Kidney (tissue), 14 donors: Measurements from ENCODE around the gene HOXB1. TPM values are rescaled to one million over a fixed set of nuclear protein-coding genes. Genes with fewer than 3 reads are reported as not detected.
A peak's percentile ranks its signal among the peaks of the same experiment; 100 is the strongest.

ENCODE experiments used
- DNase-seq, 5 donors: peaks; one replicate each; pipeline ENCODE4 v3.0.0-alpha.2; 2013 to 2020
- FAIRE-seq: peaks from 2 replicates; lab custom pipeline; 2012; peaks lifted over from hg19 to GRCh38; lab: Jason Lieb, UNC
- H3K27ac ChIP-seq, 2 donors: one replicate each; pipeline ENCODE4 v1.7.0; 2013; ENCODE audit warnings: low read depth in 2 of 2, low read length in 2 of 2, inconsistent platforms in 1 of 2
- H3K27me3 ChIP-seq: one replicate; pipeline ENCODE4 v1.7.1; 2013; ENCODE audit warnings: low read length, inconsistent platforms; ENCODE audit not compliant: control insufficient read depth, insufficient read depth
- H3K36me3 ChIP-seq, 3 donors: one replicate each; pipeline versions ENCODE4 v1.7.0 to v1.7.1; 2013; ENCODE audit warnings: low read length in 3 of 3, control low read depth in 1 of 3, inconsistent platforms in 1 of 3; ENCODE audit not compliant: insufficient read depth in 3 of 3, control insufficient read depth in 2 of 3
- H3K4me1 ChIP-seq, 3 donors: one replicate each; pipeline versions ENCODE4 v1.7.0 to v1.7.1; 2013; ENCODE audit warnings: low read length in 3 of 3, inconsistent platforms in 1 of 3, low read depth in 1 of 3; ENCODE audit not compliant: control insufficient read depth in 2 of 3, insufficient read depth in 2 of 3
- H3K4me3 ChIP-seq, 3 donors: one replicate each; pipeline versions ENCODE4 v1.7.0 to v1.8.1; 2013; ENCODE audit warnings: low read length in 3 of 3, control low read depth in 1 of 3, inconsistent platforms in 1 of 3
- H3K9ac ChIP-seq, 3 donors: one replicate each; pipeline versions ENCODE4 v1.7.0 to v1.7.1; 2013; ENCODE audit warnings: low read length in 3 of 3, control low read depth in 1 of 3, inconsistent platforms in 1 of 3
- H3K9me3 ChIP-seq, 3 donors: one replicate each; pipeline versions ENCODE4 v1.7.0 to v1.7.1; 2013; ENCODE audit warnings: low read length in 3 of 3, control low read depth in 1 of 3, inconsistent platforms in 1 of 3; ENCODE audit not compliant: control insufficient read depth in 2 of 3, insufficient read depth in 1 of 3
- CTCF ChIP-seq: IDR thresholded peaks from 3 replicates; pipeline ENCODE4 v1.5.1; 2012; ENCODE audit warnings: mild to moderate bottlenecking, moderate library complexity, borderline replicate concordance; ENCODE audit not compliant: insufficient read depth; ENCODE audit errors: extremely low read depth
- intact Hi-C: fragments of 100-400 bp; cut with DNase I; formaldehyde crosslinking; loops from one replicate; pipeline ENCODE4 v1.11.1; 2022
- polyA plus RNA-seq: library from polyadenylated mRNA; stranded (reverse); fragments of 350-450 nt; fragmentation: Illumina TruSeq; extraction: RNeasy Lipid Tissue Mini Kit (QIAGEN cat#74804); gene quantifications from one replicate; pipeline ENCODE4 v1.2.3, GENCODE V29; 2014; ENCODE audit warnings: low read depth, low replicate concordance; ENCODE audit not compliant: insufficient read depth
- total RNA-seq: library from RNA; stranded (reverse); fragmentation: NEBNext Ultra II Directional; extraction: Animal tissue kit (Norgen Biotek cat#: 25700); gene quantifications from one replicate; pipeline ENCODE4 v1.2.1, GENCODE V29; 2021
- donor health status: control.
- donor health status: control.
- donor health status: control.
- donor health status: control.
- donor health status: control.
- donor health status: DM: yes; HTN: yes; CAD: no.
- donor health status: Normal renal cell carcinoma (clear cell type).

The HOXB1 gene
- total and polyA plus RNA-seq, 2 donors from 2014 or later = not detected

- Histone ChIP-seq H3K9ac (peak overlapping the region in 1 of 3 donors; percentile 22), H3K36me3 (peaks cover 0 to 3% (median 2%) of the 10 kb centered on the region in 3 donors), H3K27ac (peak overlapping the region; percentile 39 to 80), H3K4me1 (peaks cover 9 to 27% (median 21%) of the 10 kb centered on the region in 3 donors), H3K9me3 (no peaks in the 10 kb centered on the region), H3K4me3 (no peak overlapping the region), H3K27me3 (no peaks in the 10 kb centered on the region)
- intact Hi-C loops = no loop called here
- peak in 4 of 5 donors; percentile 59 to 79 (median 64) for DNase-seq
- no peak for TF ChIP-seq CTCF
- FAIRE-seq = no peak
Observed at GRCh38 chr17:48550502-48551213, 19.8 kb upstream of the HOXB1 start.

DNA sequence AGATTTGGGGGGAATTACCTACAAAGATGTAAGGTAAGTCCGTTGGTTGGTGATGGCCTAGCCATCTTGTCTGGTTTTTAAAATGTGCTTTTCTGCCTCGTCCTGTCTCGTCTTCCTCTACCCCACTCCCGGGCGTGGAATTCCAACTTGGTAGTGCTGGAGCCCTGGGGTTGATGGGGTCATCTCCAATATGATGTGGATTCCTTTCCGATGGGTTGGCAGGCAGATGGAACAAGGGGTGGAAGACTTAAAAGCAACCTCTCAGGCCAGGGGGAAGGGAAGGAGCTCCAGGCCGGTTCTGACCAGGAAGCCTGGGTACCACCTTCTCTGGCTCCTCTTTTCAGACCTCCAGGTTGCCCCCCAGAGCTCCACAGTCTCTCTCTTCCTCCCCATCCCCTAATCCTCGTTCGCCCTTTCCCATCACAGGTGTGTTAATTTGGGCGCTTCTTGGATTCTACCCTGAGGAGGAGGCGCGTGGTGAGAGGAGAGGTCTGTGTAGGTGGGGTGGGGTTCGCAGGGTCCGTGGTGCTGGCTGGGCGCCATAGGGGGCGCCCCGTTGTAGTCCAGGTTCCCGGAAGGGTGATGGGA, 19.2 kb upstream of the HOXB1 start:
- FAIRE-seq = no peak
- Histone ChIP-seq H3K9ac (peak overlapping the region in 1 of 3 donors; percentile 22), H3K27ac (peak overlapping the region; percentile 39 to 84)

GRCh38 chr17:48549281-48549630, 18.4 kb upstream of the HOXB1 start:
- intact Hi-C loops = no loop called here
- Histone ChIP-seq H3K4me3 (no peak overlapping the region), H3K27me3 (no peaks in the 10 kb centered on the region), H3K4me1 (peaks cover 9 to 27% (median 27%) of the 10 kb centered on the region in 3 donors), H3K9ac (peak overlapping the region in 1 of 3 donors; percentile 15), H3K36me3 (peaks cover 0 to 3% (median 2%) of the 10 kb centered on the region in 3 donors), H3K27ac (peak overlapping the region in 1 of 2 donors; percentile 87), H3K9me3 (no peaks in the 10 kb centered on the region)
- peak in 3 of 5 donors; percentile 23 to 35 (median 35) for DNase-seq
- no peak for FAIRE-seq
- no peak for TF ChIP-seq CTCF

More for the DNA sequence above, 19.2 kb upstream of the HOXB1 start:
- intact Hi-C loops = no loop called here
- no peak for DNase-seq
- Histone ChIP-seq H3K4me3 (peak overlapping the region in 1 of 3 donors; percentile 6), H3K36me3 (peaks cover 0 to 3% (median 2%) of the 10 kb centered on the region in 3 donors), H3K27me3 (no peaks in the 10 kb centered on the region), H3K4me1 (peaks cover 9 to 29% (median 27%) of the 10 kb centered on the region in 3 donors), H3K9me3 (no peaks in the 10 kb centered on the region)
- TF ChIP-seq CTCF = no peak
